Sigmoid colon (tissue), 7 donors: ENCODE results near the gene CHCHD6. TPM values are rescaled to one million over a fixed set of nuclear protein-coding genes. Genes with fewer than 3 reads are reported as not detected.

ENCODE experiments used
- DNase-seq: peaks from one replicate; pipeline ENCODE4 v3.0.0-alpha.2; 2019
- H3K27ac ChIP-seq, 4 donors: fragments of 200-600 bp; sonication (generic); one replicate each; pipeline ENCODE4 v1.5.1; 2016 to 2019; ENCODE audit warnings: mild to moderate bottlenecking in 1 of 4
- H3K27me3 ChIP-seq, 3 donors: fragments of 200-600 bp; sonication (generic); one replicate each; pipeline ENCODE4 v1.5.1; 2019; ENCODE audit warnings: mild to moderate bottlenecking in 1 of 3
- H3K36me3 ChIP-seq, 4 donors: fragments of 200-600 bp; sonication (generic); one replicate each; pipeline ENCODE4 v1.5.1; 2016 to 2019
- H3K4me1 ChIP-seq, 4 donors: fragments of 200-600 bp; sonication (generic); one replicate each; pipeline ENCODE4 v1.5.1; 2017 to 2019
- H3K4me3 ChIP-seq, 4 donors: fragments of 200-600 bp; sonication (generic); one replicate each; pipeline ENCODE4 v1.5.1; 2017 to 2019; ENCODE audit warnings: mild to moderate bottlenecking in 2 of 4, moderate library complexity in 1 of 4
- H3K9me3 ChIP-seq, 4 donors: fragments of 200-600 bp in 3 of 4; sonication (generic) in 3 of 4; one replicate each; pipeline versions ENCODE4 v1.5.1 to v1.6.1; 2013 to 2019
- CTCF ChIP-seq, 4 experiments: fragments of 450-650 bp in 3 of 4; fragments of 200-600 bp in 1 of 4; IDR thresholded peaks; one replicate each; pipeline ENCODE4 v1.5.1; 2016 to 2019; ENCODE audit warnings: antibody characterized with exemption in 4 of 4, mild to moderate bottlenecking in 3 of 4, moderate library complexity in 2 of 4
- EP300 ChIP-seq, 4 donors: sonication (generic); formaldehyde crosslinking; IDR thresholded peaks; one replicate each; pipeline ENCODE4 v1.6.1; 2017; ENCODE audit warnings: antibody characterized with exemption in 4 of 4
- POLR2A ChIP-seq, 2 donors: fragments of 450-650 bp; IDR thresholded peaks; one replicate each; pipeline ENCODE4 v1.6.1; 2016; ENCODE audit warnings: antibody characterized with exemption in 2 of 2, mild to moderate bottlenecking in 2 of 2, moderate library complexity in 2 of 2
- POLR2AphosphoS5 ChIP-seq, 4 donors: sonication (generic); formaldehyde crosslinking; IDR thresholded peaks; one replicate each; pipeline ENCODE4 v1.6.1; 2017; ENCODE audit warnings: antibody characterized with exemption in 4 of 4
- WGBS, 2 donors: extraction: QIAGEN DNeasy Blood & Tissue Kit; methylation state at CpG; one replicate each; pipeline ENCODE4 v1.1.7; 2013; 5-methylcytosine and 5-hydroxymethylcytosine counted together
- intact Hi-C: fragments of 100-400 bp; cut with DNase I; formaldehyde crosslinking; loops from one replicate; pipeline ENCODE4 v1.15.1; 2023
- polyA plus RNA-seq, 3 donors: library from polyadenylated mRNA; stranded (reverse); fragments of 200-250 nt; gene quantifications; one replicate each; pipeline ENCODE4 v1.2.3, GENCODE V29; 2013
- total RNA-seq, 4 donors: library from RNA; depleted of rRNA; stranded (reverse); fragments of >200 nt; gene quantifications; one replicate each; pipeline ENCODE4 v1.1.0, GENCODE V29; 2016
- donor health status: healthy with polysubstance abuse.
- donor health status: Bipolar disorder and iron deficiency.
- donor health status: healthy.

CHCHD6 gene
- total and polyA plus RNA-seq, 7 donors: 8.0 to 20.9 (median 14.4) TPM

GRCh38 chr3:126770096-126770495 is 66.1 kb downstream of the CHCHD6 start:
- no peaks in the 10 kb centered on the region for H3K27me3 ChIP-seq
- no peak overlapping the region for H3K4me3 ChIP-seq
- TF ChIP-seq POLR2AphosphoS5 (IDR thresholded peaks at IDR 0.05): no peak
- TF ChIP-seq EP300 (IDR thresholded peaks at IDR 0.05): no peak
- TF ChIP-seq CTCF (IDR thresholded peaks at IDR 0.05): no peak
- no peak for TF ChIP-seq POLR2A (IDR thresholded peaks at IDR 0.05)
- H3K4me1 ChIP-seq: no peaks in the 10 kb centered on the region
- H3K9me3 ChIP-seq: no peaks in the 10 kb centered on the region
- intact Hi-C loops: no loop called here
- no peak for DNase-seq
- H3K27ac ChIP-seq: no peak overlapping the region
- H3K36me3 ChIP-seq: no peaks in the 10 kb centered on the region

GRCh38 chr3:126773167-126773566 is 69.1 kb downstream of the CHCHD6 start:
- H3K27me3 ChIP-seq: no peaks in the 10 kb centered on the region
- intact Hi-C loops: no loop called here
- no peaks in the 10 kb centered on the region for H3K36me3 ChIP-seq
- no peak overlapping the region for H3K27ac ChIP-seq
- no peaks in the 10 kb centered on the region for H3K4me1 ChIP-seq
- 90 to 91% methylated on average over 5 of the region's 5 CpGs for WGBS, 2 donors
- TF ChIP-seq CTCF (IDR thresholded peaks at IDR 0.05): no peak
- TF ChIP-seq POLR2AphosphoS5 (IDR thresholded peaks at IDR 0.05): no peak
- no peak for TF ChIP-seq POLR2A (IDR thresholded peaks at IDR 0.05)
- no peak for TF ChIP-seq EP300 (IDR thresholded peaks at IDR 0.05)
- DNase-seq: no peak
- H3K9me3 ChIP-seq: no peaks in the 10 kb centered on the region
- no peak overlapping the region for H3K4me3 ChIP-seq

- WGBS, 2 donors: 92 to 94% methylated on average over 1 of the region's 1 CpG
- Histone ChIP-seq H3K27ac (no peak overlapping the region), H3K4me3 (no peak overlapping the region), H3K4me1 (no peaks in the 10 kb centered on the region), H3K9me3 (no peaks in the 10 kb centered on the region), H3K36me3 (no peaks in the 10 kb centered on the region), H3K27me3 (no peaks in the 10 kb centered on the region)
- TF ChIP-seq POLR2AphosphoS5 (IDR thresholded peaks at IDR 0.05) (no peak), POLR2A (IDR thresholded peaks at IDR 0.05) (no peak), EP300 (IDR thresholded peaks at IDR 0.05) (no peak), CTCF (IDR thresholded peaks at IDR 0.05) (no peak)
- intact Hi-C loops: no loop called here
- no peak for DNase-seq
Measured at GRCh38 chr3:126773783-126774182, 69.7 kb downstream of the CHCHD6 start.

- H3K36me3 ChIP-seq: no peaks in the 10 kb centered on the region
- no peaks in the 10 kb centered on the region for H3K9me3 ChIP-seq
- peaks cover 0 to 5% (median 2%) of the 10 kb centered on the region in 4 donors for H3K4me1 ChIP-seq
- TF ChIP-seq CTCF (IDR thresholded peaks at IDR 0.05): no peak
- no peak for TF ChIP-seq POLR2AphosphoS5 (IDR thresholded peaks at IDR 0.05)
- no peak for TF ChIP-seq POLR2A (IDR thresholded peaks at IDR 0.05)
- TF ChIP-seq EP300 (IDR thresholded peaks at IDR 0.05): no peak
- no peak overlapping the region for H3K4me3 ChIP-seq
- H3K27ac ChIP-seq: no peak overlapping the region
- intact Hi-C loops: no loop called here
- DNase-seq: no peak
- no peaks in the 10 kb centered on the region for H3K27me3 ChIP-seq
- WGBS, 2 donors: 91 to 92% methylated on average over 3 of the region's 3 CpGs
Measured at GRCh38 chr3:126777366-126777765, 73.3 kb downstream of the CHCHD6 start.

- Histone ChIP-seq H3K4me1 (peaks cover 0 to 9% (median 2%) of the 10 kb centered on the region in 4 donors), H3K27me3 (no peaks in the 10 kb centered on the region), H3K4me3 (no peak overlapping the region), H3K36me3 (no peaks in the 10 kb centered on the region), H3K9me3 (no peaks in the 10 kb centered on the region), H3K27ac (no peak overlapping the region)
- WGBS, 2 donors: 84 to 88% methylated on average over 1 of the region's 1 CpG
- DNase-seq: no peak
- intact Hi-C loops: no loop called here
- TF ChIP-seq EP300 (IDR thresholded peaks at IDR 0.05) (no peak), CTCF (IDR thresholded peaks at IDR 0.05) (no peak), POLR2A (IDR thresholded peaks at IDR 0.05) (no peak), POLR2AphosphoS5 (IDR thresholded peaks at IDR 0.05) (no peak)
Measured at GRCh38 chr3:126780666-126781065, 76.6 kb downstream of the CHCHD6 start.
